SIG-M5 treated with dmso at 0.1 percent for 504 hours (cell line): ENCODE results near the gene MBOAT7.
A peak's percentile ranks its signal among the peaks of the same experiment; 100 is the strongest.

Experiments
- DNase-seq: peaks from one replicate; lab custom pipeline; 2025; ENCODE audit not compliant: unreplicated experiment; lab: John Stamatoyannopoulos, UW

MBOAT7 gene

GRCh38 chr19:54145541-54146158, 43.7 kb downstream of the MBOAT7 start:
- no peak for DNase-seq

- DNase-seq = no peak
Measured at GRCh38 chr19:54142166-54142780, 47.1 kb downstream of the MBOAT7 start.

GRCh38 chr19:54141356-54141755, 48.0 kb downstream of the MBOAT7 start:
- no peak for DNase-seq

GRCh38 chr19:54138489-54139256, 50.7 kb downstream of the MBOAT7 start:
- no peak for DNase-seq

GRCh38 chr19:54137699-54138488, 51.5 kb downstream of the MBOAT7 start, which contains the start of gene CNOT3:
TSS of gene CNOT3 (plus strand) at chr19:54137762. CDS start at chr19:54142979, 5,217 bp downstream.
- no peak for DNase-seq

GRCh38 chr19:54136864-54137698, 52.3 kb downstream of the MBOAT7 start:
- DNase-seq = peak; percentile 100

GRCh38 chr19:54136086-54136863, 53.1 kb downstream of the MBOAT7 start:
- DNase-seq = no peak

- no peak for DNase-seq
Measured at GRCh38 chr19:54133957-54134590, 55.3 kb downstream of the MBOAT7 start.

GRCh38 chr19:54133312-54133956, 55.9 kb downstream of the MBOAT7 start:
- DNase-seq = no peak

GRCh38 chr19:54129617-54129996, 59.8 kb downstream of the MBOAT7 start:
- DNase-seq = no peak

- DNase-seq = no peak
Measured at GRCh38 chr19:54128796-54129616, 60.4 kb downstream of the MBOAT7 start.

- no peak for DNase-seq
Measured at GRCh38 chr19:54128441-54128725, 61.0 kb downstream of the MBOAT7 start.

- DNase-seq = no peak
Measured at GRCh38 chr19:54127688-54128440, 61.5 kb downstream of the MBOAT7 start.

GRCh38 chr19:54125713-54126112, 63.7 kb downstream of the MBOAT7 start:
- no peak for DNase-seq

- DNase-seq = no peak
Measured at GRCh38 chr19:54124393-54124792, 65.0 kb downstream of the MBOAT7 start.

GRCh38 chr19:54123682-54124081, 65.7 kb downstream of the MBOAT7 start:
- DNase-seq = no peak
